GM12874 (cell line): ENCODE results near the gene C6orf47.

Experiments used
- TF ChIP-seq, protein P1 (sequence below): IDR thresholded peaks from 2 replicates; pipeline ENCODE4 v1.5.1; 2011; ENCODE audit warnings: low read depth, mild to moderate bottlenecking, control low read depth, low read length, moderate library complexity; ENCODE audit not compliant: insufficient read depth

C6orf47 gene, protein sequence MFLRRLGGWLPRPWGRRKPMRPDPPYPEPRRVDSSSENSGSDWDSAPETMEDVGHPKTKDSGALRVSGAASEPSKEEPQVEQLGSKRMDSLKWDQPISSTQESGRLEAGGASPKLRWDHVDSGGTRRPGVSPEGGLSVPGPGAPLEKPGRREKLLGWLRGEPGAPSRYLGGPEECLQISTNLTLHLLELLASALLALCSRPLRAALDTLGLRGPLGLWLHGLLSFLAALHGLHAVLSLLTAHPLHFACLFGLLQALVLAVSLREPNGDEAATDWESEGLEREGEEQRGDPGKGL

DNA sequence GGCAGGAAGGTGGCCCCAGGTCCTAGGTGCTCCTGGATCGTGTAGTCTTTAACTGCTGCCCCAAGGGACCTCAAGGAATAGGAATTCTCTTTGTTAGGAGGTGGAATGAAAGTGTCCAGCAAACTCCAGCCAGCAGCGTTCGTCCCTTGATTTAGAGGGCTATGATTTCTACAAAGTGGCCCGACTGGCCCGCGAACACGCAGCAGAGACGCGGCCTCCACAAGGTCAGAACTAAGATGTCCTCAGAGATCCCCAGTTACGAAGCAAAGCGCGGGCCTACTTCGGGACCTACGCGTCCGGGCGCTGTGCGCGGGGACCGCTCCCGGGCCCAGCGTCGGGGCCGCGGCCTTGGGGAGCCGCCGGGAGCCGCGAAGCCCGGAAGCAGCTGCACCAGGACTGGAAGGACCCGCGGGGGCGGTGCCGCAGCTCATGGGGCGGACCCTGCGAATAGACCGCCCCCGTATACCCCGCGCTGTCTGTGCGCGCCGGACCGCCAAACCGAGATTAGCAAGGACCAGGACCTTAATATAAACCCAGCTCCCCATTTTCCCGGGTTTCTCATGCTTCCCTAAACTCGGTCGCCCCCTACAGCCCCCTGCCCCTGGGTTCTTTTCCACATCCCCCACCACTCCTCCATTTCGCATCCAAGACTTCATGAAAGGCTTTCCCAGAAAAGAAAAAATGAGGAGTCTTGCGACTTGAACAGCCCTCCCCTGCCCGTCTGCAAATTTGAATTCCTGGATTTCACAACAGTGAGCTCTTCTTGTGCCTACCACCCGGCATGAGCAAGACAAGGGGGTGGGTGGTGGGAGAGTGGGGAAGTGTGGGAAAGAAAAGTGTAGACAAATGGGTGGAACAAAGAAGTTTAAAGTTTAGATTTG lies at the start of gene C6orf47:
TSS of gene C6orf47 (minus strand) at position 398 of the 881 bp plus-strand sequence. CDS start 831 bp downstream, outside the sequence.
- TF ChIP-seq, protein P1, sequence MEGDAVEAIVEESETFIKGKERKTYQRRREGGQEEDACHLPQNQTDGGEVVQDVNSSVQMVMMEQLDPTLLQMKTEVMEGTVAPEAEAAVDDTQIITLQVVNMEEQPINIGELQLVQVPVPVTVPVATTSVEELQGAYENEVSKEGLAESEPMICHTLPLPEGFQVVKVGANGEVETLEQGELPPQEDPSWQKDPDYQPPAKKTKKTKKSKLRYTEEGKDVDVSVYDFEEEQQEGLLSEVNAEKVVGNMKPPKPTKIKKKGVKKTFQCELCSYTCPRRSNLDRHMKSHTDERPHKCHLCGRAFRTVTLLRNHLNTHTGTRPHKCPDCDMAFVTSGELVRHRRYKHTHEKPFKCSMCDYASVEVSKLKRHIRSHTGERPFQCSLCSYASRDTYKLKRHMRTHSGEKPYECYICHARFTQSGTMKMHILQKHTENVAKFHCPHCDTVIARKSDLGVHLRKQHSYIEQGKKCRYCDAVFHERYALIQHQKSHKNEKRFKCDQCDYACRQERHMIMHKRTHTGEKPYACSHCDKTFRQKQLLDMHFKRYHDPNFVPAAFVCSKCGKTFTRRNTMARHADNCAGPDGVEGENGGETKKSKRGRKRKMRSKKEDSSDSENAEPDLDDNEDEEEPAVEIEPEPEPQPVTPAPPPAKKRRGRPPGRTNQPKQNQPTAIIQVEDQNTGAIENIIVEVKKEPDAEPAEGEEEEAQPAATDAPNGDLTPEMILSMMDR, result no peak

DNA sequence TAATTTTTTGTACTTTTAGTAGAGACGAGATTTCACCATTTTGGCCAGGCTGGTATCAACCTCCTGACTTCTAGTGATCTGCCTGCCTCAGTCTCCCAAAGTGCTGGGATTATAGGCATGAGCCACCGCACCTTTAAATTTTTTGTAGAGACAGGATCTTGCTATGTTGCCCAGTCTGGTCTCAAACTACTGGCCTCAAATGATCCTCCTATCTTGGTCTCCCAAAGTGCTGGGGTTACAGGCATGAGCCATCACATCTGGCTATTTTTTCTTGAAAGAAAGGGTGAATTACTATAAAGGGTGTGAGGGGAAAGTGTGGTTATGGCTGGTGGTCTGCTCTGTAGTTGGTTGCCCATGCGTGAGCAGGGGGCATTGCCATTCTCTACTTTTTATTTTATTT lies 47.6 kb upstream of the C6orf47 start:
- TF ChIP-seq, protein P1, result no peak

DNA sequence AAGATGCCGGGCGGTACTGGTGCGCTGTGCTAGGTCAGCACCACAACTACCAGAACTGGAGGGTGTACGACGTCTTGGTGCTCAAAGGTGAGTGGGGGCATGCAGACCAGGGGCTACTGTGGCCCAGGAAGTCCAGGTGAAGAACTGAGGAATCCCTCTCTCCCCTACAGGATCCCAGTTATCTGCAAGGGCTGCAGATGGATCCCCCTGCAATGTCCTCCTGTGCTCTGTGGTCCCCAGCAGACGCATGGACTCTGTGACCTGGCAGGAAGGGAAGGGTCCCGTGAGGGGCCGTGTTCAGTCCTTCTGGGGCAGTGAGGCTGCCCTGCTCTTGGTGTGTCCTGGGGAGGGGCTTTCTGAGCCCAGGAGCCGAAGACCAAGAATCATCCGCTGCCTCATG lies 47.1 kb upstream of the C6orf47 start:
- TF ChIP-seq, protein P1, result no peak

DNA sequence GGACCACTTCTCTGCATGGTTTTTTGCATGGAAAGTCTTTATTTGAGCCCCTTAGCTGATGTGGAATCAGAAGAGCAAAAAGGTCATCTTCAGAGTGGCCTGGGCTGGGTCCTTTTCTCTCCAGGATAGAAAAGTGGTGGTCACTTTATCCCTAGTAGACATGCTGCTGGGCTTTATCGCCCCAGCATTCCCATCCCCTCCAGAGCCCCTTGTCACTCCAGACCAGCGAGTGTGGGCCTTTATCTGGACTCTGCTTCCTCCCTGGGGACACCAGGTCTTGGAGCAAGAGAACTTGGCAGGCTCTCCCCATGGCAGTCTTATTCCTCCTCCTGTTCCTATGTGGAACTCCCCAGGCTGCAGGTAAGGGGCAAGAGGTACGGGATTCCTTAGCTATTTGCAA lies 46.0 kb upstream of the C6orf47 start, which contains the start of gene LY6G6F:
TSS of gene LY6G6F (plus strand) at position 268 of the 400 bp plus-strand sequence. CDS start at position 309, 41 bp downstream.
- TF ChIP-seq, protein P1, result no peak

DNA sequence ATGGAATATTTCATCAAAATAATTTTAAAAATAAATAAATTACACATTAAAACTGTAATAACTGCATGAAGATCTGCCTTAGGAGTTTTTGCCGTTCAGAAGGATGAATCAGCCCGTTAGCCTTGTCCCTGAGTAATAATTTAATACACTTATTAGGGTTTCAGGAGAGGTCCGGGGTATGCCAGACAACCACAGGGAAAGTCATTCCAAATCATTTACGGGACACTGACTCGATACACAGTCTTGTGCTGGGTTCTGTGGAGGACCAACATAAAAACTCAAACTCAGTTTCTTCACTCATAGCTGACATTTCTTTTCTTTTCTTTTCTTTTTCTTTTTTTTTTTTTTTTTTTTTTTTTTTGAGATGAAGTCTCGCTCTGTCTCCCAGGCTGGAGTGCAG lies 45.4 kb upstream of the C6orf47 start:
- TF ChIP-seq, protein P1, result no peak

DNA sequence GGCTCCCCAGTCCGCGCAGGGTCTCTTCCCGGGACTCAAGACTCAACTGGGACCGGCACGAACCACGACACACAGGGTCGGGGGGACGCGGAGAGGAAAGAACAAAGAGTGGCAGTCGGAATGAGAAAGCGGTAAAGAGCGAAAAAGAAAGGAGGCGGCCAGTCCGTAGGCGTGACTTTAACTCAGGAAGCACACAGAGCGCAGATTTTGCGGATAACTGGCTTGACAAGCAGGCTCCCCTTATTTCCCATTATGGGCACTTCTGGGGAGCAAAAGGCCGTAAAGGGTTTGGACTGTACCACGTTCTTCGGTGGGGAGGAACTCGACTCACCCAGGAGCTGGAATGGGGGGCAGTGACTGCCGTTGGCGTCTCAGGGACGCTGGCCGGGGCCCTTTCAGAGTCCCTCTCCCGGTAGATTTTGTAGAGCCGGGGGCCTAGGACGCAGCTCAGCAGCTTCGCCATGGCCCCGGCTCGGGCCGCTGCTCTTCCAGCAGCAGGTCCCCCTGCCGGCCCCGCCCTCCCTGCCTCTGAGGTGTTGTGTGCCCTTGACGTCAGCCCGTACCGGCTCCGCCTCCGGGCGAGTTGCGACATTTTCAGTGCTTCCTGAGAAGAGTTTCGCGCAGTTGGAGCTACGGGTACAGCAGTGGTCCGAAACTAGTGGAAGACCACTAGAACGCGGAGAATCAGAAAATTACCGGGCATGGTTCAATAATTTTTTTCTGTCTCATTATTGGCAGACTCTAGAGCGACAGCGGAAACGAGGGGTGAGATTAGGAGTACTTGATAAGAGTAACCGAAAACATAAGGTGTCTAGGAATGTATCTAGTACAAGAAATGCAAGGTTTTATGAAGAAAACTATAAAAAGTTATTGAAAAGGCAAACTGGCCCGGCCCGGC lies 42.5 kb upstream of the C6orf47 start, which contains the start of gene ABHD16A:
TSS of gene ABHD16A (minus strand) at position 506 of the 898 bp plus-strand sequence. CDS start at position 463, 43 bp downstream.
- TF ChIP-seq, protein P1, result no peak

DNA sequence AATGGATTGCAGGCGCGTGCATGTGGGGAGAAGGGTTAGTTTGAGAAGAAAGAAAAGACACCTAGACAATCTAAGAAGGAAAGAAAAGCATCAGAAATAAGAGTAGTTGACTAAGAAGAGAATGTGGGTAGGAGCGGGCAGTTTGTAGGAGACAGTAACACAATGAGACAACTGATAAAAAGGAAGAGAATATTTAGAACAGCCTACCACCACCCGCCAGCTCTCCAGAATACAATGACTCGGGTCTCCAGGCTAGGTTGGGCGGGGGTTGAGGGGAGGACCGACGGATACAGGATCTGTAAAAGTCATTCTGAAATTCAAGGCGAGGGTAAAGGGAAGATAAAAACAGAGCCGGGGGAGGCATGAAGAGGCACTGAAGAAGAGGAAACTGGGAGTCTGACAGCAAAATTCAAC lies 41.8 kb upstream of the C6orf47 start:
- TF ChIP-seq, protein P1, result no peak
